ENCODE measurements around the gene ZBTB20.

DNA sequence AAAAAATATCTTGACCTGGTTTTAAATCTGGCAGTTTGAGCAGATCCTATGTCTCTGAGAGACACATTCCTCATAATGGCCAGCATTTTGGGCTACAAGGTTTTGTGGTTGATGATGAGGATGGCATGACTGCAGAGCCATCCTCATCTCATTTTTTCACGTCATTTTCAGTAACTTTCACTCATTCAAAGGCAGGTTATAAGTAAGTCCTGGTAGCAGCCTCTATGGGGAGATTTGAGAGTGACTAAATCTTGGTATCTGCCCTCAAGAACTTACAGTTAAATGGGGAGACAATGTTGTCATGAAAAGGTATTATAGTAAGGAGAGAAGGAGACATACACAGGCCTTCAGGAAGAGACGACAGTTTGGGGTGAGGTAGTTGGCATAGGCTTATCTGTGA lies 838.7 kb downstream of the ZBTB20 start:
- TF ChIP-seq, protein P1, sequence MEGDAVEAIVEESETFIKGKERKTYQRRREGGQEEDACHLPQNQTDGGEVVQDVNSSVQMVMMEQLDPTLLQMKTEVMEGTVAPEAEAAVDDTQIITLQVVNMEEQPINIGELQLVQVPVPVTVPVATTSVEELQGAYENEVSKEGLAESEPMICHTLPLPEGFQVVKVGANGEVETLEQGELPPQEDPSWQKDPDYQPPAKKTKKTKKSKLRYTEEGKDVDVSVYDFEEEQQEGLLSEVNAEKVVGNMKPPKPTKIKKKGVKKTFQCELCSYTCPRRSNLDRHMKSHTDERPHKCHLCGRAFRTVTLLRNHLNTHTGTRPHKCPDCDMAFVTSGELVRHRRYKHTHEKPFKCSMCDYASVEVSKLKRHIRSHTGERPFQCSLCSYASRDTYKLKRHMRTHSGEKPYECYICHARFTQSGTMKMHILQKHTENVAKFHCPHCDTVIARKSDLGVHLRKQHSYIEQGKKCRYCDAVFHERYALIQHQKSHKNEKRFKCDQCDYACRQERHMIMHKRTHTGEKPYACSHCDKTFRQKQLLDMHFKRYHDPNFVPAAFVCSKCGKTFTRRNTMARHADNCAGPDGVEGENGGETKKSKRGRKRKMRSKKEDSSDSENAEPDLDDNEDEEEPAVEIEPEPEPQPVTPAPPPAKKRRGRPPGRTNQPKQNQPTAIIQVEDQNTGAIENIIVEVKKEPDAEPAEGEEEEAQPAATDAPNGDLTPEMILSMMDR (IDR thresholded peaks at IDR 0.05; ENCODE audit: low read depth, low read length, poor library complexity, severe bottlenecking): no peak
- no peak for TF ChIP-seq EZH2phosphoT487 (IDR thresholded peaks at IDR 0.05; ENCODE audit: borderline replicate concordance, low read length)
